Spleen (tissue), 11 donors: ENCODE data around the gene STUM. TPM values are rescaled to one million over a fixed set of nuclear protein-coding genes. Genes with fewer than 3 reads are reported as not detected.

Experiments used
- DNase-seq: peaks from one replicate; pipeline ENCODE4 v3.0.0-alpha.2; 2020
- H3K27ac ChIP-seq, 8 donors: fragments of 200-600 bp; sonication (generic) in 7 of 8; 1 replicate in 4 of 8; 2 replicates in 4 of 8; pipeline versions ENCODE4 v1.5.0 to v1.8.0; 2016 to 2021; ENCODE audit warnings: inconsistent platforms in 4 of 8, mild to moderate bottlenecking in 4 of 8, moderate library complexity in 1 of 8
- H3K27me3 ChIP-seq, 7 donors: fragments of 200-600 bp; sonication (generic) in 6 of 7; replicated peaks in 1 of 7; 1 replicate in 4 of 7; 2 replicates in 3 of 7; pipeline versions ENCODE4 v1.5.0 to v1.8.0; 2016 to 2021; ENCODE audit warnings: inconsistent platforms in 3 of 7, mild to moderate bottlenecking in 1 of 7
- H3K36me3 ChIP-seq, 6 donors: fragments of 200-600 bp; sonication (generic) in 5 of 6; 1 replicate in 4 of 6; 2 replicates in 2 of 6; pipeline versions ENCODE4 v1.5.0 to v1.8.0; 2016 to 2021; ENCODE audit warnings: inconsistent platforms in 2 of 6
- H3K4me1 ChIP-seq, 6 donors: fragments of 200-600 bp; sonication (generic) in 5 of 6; 1 replicate in 3 of 6; 2 replicates in 3 of 6; pipeline versions ENCODE4 v1.5.0 to v1.8.0; 2016 to 2021; ENCODE audit warnings: inconsistent platforms in 3 of 6
- H3K4me3 ChIP-seq, 8 donors: fragments of 200-600 bp; sonication (generic) in 7 of 8; 1 replicate in 4 of 8; 2 replicates in 4 of 8; pipeline versions ENCODE4 v1.5.0 to v1.8.0; 2016 to 2021; ENCODE audit warnings: inconsistent platforms in 4 of 8, mild to moderate bottlenecking in 4 of 8, moderate library complexity in 2 of 8
- H3K9me3 ChIP-seq, 8 donors: fragments of 200-600 bp; sonication (generic) in 7 of 8; 1 replicate in 4 of 8; 2 replicates in 4 of 8; pipeline versions ENCODE4 v1.5.0 to v1.8.0; 2016 to 2021; ENCODE audit warnings: inconsistent platforms in 4 of 8
- CTCF ChIP-seq, 11 experiments: fragments of 200-600 bp in 7 of 11; fragments of 450-650 bp in 4 of 11; sonication (generic) in 4 of 11; IDR thresholded peaks in 8 of 11; conservative IDR thresholded peaks in 3 of 11; 1 replicate in 7 of 11; 2 replicates in 4 of 11; pipeline versions ENCODE4 v1.4.0 to v1.8.0; 2016 to 2021; ENCODE audit warnings: antibody characterized with exemption in 11 of 11, inconsistent platforms in 4 of 11, mild to moderate bottlenecking in 1 of 11
- POLR2A ChIP-seq, 3 donors: fragments of 450-650 bp; IDR thresholded peaks; one replicate each; pipeline ENCODE4 v1.5.1; 2017; ENCODE audit warnings: antibody characterized with exemption in 3 of 3, mild to moderate bottlenecking in 1 of 3
- POLR2AphosphoS5 ChIP-seq, 3 donors: sonication (generic); formaldehyde crosslinking; IDR thresholded peaks; one replicate each; pipeline ENCODE4 v1.5.1; 2017; ENCODE audit warnings: antibody characterized with exemption in 3 of 3
- WGBS, 5 donors: extraction: QIAGEN DNeasy Blood & Tissue Kit in 3 of 5; methylation state at CpG; one replicate each; pipeline versions ENCODE4 v1.1.5 to v1.1.7; 2013 to 2018; 5-methylcytosine and 5-hydroxymethylcytosine counted together
- intact Hi-C: fragments of 100-400 bp; cut with DNase I; formaldehyde crosslinking; loops from one replicate; pipeline ENCODE4 v1.15.0; 2023; ENCODE audit warnings: low total_unique reads
- polyA plus RNA-seq, 3 donors: library from polyadenylated mRNA; stranded (reverse); fragments of 200-250 nt; gene quantifications; one replicate each; pipeline ENCODE4 v1.2.1, GENCODE V29; 2013
- total RNA-seq, 7 donors: library from RNA; depleted of rRNA in 3 of 7; stranded (reverse); fragments of >200 nt in 3 of 7; fragmentation: NEBNext Ultra II Directional in 4 of 7; extraction: Animal tissue kit (Norgen Biotek cat#: 25700) in 4 of 7; gene quantifications; one replicate each; pipeline versions ENCODE4 v1.1.0 to v1.2.1, GENCODE V29; 2016 to 2021
- donor health status: healthy with polysubstance abuse.
- donor health status: DM: no; HTN: no; CAD: no; lungs with moderate emphysema.
- donor health status: DM: no; HTN: no; CAD: no.
- donor health status: Bipolar disorder and iron deficiency.
- donor health status: healthy.
- donor health status: DM: no; HTN: no; CAD: no.
- donor health status: DM: yes; HTN: yes; CAD: no.

Gene STUM
- total and polyA plus RNA-seq, 10 donors = 0.11 to 2.8 (median 0.49) TPM

- H3K27ac ChIP-seq = peak overlapping the region in 4 of 8 donors; percentile 63 to 81 (median 76)
- peak overlapping the region in 5 of 8 donors; percentile 0 to 37 (median 11) for H3K4me3 ChIP-seq
- H3K9me3 ChIP-seq = no peaks in the 10 kb centered on the region
- WGBS, 5 donors = 48 to 65% (median 53%) methylated on average over 5 to 11 of the region's 11 CpGs
- peak; percentile 89 for DNase-seq
- H3K36me3 ChIP-seq = peaks cover 0 to 25% (median 6%) of the 10 kb centered on the region in 6 donors
- intact Hi-C loops = loop anchor here (10.0 kb wide), 1 partner anchor 81 kb away; the partner anchor contains the start of gene ITPKB
- H3K4me1 ChIP-seq = peaks cover 0 to 16% (median 0%) of the 10 kb centered on the region in 6 donors
- TF ChIP-seq POLR2AphosphoS5 (IDR thresholded peaks at IDR 0.05) = peak; percentile 54 to 81 (median 72)
- TF ChIP-seq CTCF (IDR thresholded peaks at IDR 0.05 in 8 of 11, conservative IDR thresholded peaks at IDR 0.05 in 3 of 11) = no peak
- no peak for TF ChIP-seq POLR2A (IDR thresholded peaks at IDR 0.05)
- H3K27me3 ChIP-seq = no peaks in the 10 kb centered on the region
Observed at GRCh38 chr1:226653311-226653921, 104.9 kb downstream of the STUM start.

DNA sequence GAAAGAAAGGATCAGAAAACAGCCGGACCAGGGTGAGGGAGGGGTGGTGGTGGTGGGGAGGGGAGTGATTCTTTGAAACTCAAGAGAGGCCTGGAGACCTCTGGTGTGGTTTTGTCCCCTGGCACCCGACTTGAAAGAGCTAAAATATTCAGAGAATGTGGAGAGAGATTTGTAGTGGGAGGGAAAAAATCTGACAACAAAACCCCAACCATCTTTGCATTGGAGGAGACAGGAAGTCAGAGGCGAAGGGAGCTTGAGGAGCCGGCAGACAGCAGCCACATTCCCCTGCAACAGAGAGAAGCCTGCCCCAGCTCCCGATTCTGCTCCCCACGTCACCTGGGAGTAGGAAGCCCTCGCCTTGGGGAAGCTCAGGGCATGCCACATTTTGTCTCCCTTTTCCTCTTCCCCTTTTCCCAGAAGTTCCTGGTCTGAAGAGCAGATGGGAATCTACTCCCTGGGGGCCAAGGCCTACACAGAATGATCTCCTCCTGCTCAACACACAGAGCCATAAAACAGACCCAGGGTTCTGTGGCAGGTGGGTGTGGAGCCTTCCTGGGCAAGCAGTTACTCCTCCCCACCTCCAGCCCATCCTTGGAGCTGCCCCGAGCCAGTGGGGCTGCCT is 105.6 kb downstream of the STUM start:
- intact Hi-C loops = loop anchor here (10.0 kb wide), 1 partner anchor 81 kb away; the partner anchor contains the start of gene ITPKB
- WGBS, 5 donors = 18 to 26% (median 24%) methylated on average over 8 of the region's 8 CpGs
- H3K27ac ChIP-seq = peak overlapping the region in 4 of 8 donors; percentile 63 to 81 (median 76)
- peaks cover 0 to 17% (median 0%) of the 10 kb centered on the region in 6 donors for H3K4me1 ChIP-seq
- no peaks in the 10 kb centered on the region for H3K27me3 ChIP-seq
- peaks cover 0 to 22% (median 0%) of the 10 kb centered on the region in 6 donors for H3K36me3 ChIP-seq
- TF ChIP-seq CTCF (IDR thresholded peaks at IDR 0.05 in 8 of 11, conservative IDR thresholded peaks at IDR 0.05 in 3 of 11) = no peak
- no peak for TF ChIP-seq POLR2AphosphoS5 (IDR thresholded peaks at IDR 0.05)
- no peak for TF ChIP-seq POLR2A (IDR thresholded peaks at IDR 0.05)
- DNase-seq = peak; percentile 75
- H3K9me3 ChIP-seq = no peaks in the 10 kb centered on the region
- H3K4me3 ChIP-seq = peak overlapping the region in 4 of 8 donors; percentile 0 to 37 (median 8)

- TF ChIP-seq POLR2AphosphoS5 (IDR thresholded peaks at IDR 0.05) (no peak), POLR2A (IDR thresholded peaks at IDR 0.05) (no peak), CTCF (IDR thresholded peaks at IDR 0.05 in 8 of 11, conservative IDR thresholded peaks at IDR 0.05 in 3 of 11) (no peak)
- intact Hi-C loops = loop anchor here (10.0 kb wide), 1 partner anchor 80 kb away; the partner anchor contains the start of gene ITPKB
- Histone ChIP-seq H3K9me3 (no peaks in the 10 kb centered on the region), H3K27ac (peak overlapping the region in 4 of 8 donors; percentile 63 to 81 (median 76)), H3K4me3 (peak overlapping the region in 1 of 8 donors; percentile 37), H3K27me3 (no peaks in the 10 kb centered on the region), H3K36me3 (peaks cover 0 to 23% (median 0%) of the 10 kb centered on the region in 6 donors), H3K4me1 (peaks cover 0 to 19% (median 0%) of the 10 kb centered on the region in 6 donors)
- no peak for DNase-seq
- 36 to 55% (median 40%) methylated on average over 8 of the region's 8 CpGs for WGBS, 5 donors
Observed at GRCh38 chr1:226654668-226655055, 106.1 kb downstream of the STUM start.
